Stimulated activated CD8-positive, alpha-beta memory T cell treated with anti-CD3 and anti-CD28 coated beads, Interleukin-4, amount 100 ng/mL, for 4 hours (primary cell): ENCODE measurements around the gene G0S2.

Source experiments
- DNase-seq, 2 donors: peaks; one replicate each; pipeline ENCODE4 v3.0.0-alpha.2; 2020; ENCODE audit warnings: low read depth in 2 of 2, low spot score in 1 of 2

G0S2 gene, protein sequence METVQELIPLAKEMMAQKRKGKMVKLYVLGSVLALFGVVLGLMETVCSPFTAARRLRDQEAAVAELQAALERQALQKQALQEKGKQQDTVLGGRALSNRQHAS

DNA sequence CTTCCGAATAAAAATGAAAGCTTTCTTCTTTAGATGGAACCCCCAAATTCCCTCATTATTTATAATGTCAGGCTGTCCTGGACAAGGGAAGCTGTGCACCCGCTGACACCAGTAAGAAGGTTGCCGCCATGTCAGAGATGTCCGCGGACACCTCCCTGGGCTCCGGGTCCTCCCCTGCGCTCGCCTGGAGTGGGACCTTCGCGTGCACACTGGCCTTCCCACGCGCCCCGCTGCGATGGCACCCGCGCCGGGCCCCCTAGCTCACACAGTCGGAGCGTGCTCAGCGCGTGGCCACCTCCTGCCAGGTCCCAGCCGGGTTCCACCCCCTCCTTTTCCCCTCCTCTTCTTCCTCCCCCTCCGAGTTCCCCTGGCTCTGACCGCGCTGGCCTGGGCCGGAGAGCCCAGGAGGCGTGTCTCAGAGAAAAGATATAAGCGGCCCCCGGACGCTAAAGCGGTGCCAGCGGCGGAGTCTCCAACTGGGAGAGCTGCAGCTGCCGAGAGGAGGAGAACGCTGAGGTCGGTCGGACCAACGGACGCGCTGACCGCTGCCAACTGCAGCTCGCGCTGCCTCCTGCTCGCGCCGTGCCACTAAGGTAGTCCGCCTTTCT is at the start of gene G0S2:
Gene G0S2 (plus strand): TSS at position 456 of the 608 bp plus-strand sequence. CDS start 273 bp downstream, outside the sequence.
- DNase-seq = no peak

DNA sequence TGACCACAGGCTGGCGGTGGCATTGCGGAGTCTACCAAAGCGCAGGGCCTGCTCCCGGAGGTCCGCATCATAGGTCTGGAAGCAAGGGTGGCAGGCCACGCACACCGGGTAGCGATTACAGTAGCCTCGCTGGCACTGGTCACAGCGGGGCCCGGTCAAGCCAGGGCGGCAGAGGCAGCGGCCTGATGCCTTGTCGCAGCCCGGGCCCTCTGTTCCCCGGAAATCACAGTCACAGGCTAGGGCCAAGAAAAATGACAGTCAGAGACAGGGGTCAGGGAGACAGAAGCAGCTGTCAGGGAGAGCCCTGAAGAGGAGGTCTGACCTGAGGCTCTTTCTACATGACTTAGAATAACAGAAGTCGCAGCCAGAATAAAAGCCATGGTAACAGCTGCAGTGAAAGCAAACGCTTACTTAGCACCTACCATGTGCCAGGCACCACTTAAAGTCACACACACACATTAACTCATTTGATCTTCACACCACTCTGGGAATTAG is 49.4 kb upstream of the G0S2 start:
- no peak for DNase-seq

DNA sequence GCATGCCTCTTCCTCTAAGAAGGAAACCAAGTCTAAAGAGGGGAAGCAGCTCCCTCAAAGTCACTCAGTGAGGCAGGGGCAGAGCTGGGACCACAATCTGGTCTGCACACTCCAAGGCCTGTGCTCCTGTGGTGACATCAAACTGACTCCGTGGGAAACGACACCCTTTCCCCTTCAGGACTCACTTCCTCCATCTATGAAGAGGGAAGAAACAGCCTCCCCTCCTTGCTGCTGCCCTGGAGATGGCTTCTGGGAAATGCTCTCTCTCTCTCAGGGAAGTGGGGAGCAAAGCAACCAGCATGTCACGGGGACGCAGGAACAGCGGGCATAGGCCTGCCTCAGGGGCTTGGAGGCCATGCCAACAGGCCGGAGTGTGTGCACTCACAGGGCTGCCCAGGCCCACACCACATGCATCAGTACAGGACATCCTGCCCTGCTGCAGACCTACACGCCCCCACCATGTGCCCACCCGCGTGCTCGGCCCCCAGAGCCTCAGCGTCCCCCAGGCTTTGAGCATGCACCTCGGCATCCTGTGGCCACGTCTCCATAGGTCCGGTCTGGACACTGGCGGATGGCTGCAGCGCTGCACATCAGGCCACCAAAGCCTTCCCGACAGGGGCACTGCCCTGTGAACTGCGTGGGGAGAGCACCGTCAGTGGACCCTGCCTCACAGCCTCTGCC is 48.7 kb upstream of the G0S2 start:
- DNase-seq = no peak

DNA sequence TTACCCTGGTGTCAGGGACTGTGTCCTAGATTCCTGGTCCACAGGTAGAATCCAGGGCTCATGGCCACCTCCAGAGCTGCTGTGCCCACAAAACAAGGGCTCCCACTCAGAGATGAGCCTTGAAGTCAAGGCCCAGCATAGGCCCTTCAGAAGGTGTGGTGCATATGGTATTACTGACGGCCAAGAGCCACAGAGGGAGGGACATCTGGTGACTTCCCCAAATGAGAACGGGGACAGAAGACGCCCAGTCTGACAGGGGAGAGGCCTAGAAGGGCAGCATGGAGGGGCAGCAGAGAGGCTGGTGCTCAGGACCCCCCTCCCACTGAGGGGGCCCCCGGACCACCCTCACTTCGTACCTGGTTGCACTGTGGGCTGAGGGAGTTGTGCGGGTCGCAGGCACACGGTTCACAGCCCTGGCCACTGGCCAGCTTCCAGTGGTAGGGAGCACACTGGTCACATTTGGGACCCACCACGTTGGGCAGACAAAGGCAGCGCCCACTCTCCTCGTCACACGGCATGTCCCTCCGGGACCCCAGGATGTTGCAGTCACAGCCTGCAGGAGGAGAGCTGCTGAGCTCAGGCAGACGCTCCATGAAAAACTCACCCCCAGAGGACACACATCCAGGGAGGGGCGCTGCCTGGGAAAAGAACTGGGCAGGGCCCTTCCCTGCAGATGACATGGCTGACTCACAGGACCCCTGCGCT is 48.0 kb upstream of the G0S2 start:
- DNase-seq = no peak

DNA sequence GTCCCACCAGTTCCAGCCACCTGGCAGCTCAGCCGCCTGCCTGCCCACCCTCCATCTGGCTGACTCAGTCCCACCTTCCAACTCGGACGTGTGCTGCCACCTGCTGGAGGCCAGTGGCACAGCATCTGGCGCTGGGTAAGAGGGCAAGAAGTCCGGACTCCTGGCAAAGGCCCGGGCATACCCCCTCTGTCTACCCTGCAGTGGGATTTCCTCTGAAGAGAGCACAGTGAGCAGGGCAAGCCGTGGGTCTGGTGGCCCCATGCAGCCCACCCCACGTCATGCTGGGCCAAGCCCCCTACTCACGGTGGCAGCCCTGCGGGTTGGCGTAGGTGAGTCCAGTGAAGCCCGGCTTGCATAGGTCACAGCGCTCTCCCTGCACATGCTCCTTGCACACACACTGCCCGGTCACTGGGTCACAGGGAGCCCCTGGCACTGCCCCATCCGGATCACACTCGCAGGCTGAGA is 47.4 kb upstream of the G0S2 start:
- DNase-seq = peak; percentile 38 to 60

DNA sequence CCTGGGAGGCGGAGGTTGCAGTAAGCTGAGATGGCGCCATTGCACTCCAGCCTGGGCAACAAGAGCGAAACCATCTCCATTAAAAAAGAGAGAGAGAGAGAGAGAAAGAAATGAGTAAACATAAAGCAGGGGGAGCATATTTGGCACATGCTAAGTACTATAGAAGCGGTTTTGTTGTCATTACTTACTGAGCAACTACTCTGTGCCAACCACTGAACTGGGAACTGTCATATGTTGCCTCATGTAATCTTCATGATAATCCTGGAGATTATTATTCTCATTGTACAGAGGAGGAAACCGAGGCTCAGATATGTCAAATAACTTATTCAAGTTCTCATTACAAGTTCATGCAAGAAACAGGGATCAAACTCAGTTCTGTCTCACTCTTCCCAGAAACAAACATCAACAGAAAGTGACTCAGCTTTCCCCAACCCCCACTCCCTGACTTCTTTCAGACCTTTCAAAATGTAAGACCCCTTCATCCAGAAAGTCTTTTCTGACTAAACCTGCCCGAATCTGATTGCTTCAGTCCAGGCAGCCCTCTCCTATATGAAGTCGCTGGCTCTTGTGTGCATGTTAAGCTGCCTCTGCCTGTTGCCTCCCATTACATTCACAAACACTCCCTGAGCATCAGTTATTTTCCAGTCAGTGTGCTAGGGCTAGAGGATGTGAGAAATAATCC is 46.5 kb upstream of the G0S2 start:
- DNase-seq = no peak

DNA sequence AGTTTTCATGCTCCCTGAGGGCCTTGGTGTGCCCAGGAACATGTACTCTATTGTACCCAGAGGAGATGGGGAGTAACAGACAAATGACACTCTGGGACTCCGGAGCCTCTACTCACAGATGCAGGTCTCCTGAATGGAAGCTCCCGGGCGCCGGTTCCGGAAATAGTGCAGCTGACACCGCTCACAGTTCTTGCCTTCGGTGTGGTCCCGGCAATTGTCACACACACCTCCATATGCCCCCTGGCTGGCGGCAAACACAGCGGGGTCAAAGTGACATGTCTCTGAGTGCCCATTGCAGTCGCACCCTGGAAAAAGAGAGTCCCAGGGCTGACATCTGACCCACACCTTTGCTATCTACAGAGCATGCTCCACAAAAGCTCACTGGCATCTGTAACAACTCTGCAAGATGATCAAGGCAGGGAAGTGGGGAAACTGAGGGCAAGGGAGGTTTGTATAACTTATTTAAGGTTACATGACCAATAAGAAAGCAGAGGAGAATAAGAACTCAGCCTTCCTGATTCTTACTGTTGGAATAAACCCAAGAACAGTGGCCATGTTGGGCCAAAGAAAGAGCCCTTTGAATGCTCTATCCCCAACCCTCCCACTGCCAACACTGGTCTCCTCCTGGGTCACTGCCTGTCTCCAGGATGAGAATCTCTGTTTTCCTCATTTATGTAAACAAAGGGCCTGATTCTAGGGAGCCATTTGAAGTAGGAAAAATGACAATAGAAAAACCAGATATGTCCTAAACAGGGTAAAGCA is 45.4 kb upstream of the G0S2 start:
- DNase-seq = no peak

DNA sequence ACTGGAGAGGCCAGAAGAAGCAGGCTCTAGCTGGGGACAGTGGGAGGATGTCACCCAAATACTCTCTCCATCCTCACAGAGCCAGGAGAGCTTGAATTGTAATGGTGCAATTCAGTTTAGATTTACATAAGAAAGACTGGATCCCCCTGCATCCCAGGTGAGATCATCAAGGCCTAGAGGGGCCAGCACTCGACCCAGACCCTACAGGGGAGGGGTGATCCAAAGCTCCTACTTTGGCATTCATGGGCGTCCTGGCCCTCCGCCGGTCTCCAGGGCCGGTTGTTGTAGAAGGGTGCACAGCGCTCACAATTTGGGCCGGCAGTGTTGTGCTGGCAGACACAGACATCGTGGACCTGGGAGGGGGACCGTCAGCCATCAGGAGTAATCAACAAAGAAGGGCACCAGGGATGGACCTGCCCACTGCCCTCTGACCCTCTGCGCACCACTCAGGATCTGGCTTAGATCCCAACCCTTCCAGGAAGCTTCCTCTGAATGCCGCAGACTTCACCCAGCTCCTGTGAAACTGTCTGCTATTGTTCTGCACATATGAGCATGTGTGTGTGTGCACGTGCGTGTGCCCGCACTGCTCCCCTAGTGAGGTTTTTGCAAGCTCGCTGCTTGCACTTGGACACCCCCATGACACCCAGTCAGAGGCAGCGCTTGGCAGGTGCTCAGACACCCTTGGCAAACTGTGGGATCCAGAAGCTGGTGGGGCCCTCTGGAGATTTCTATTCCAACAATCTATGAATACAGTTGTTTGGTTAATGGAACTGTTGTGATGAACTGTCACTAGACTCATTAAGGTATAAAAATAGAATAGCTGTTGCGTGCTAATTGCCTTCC is 44.6 kb upstream of the G0S2 start:
- no peak for DNase-seq

DNA sequence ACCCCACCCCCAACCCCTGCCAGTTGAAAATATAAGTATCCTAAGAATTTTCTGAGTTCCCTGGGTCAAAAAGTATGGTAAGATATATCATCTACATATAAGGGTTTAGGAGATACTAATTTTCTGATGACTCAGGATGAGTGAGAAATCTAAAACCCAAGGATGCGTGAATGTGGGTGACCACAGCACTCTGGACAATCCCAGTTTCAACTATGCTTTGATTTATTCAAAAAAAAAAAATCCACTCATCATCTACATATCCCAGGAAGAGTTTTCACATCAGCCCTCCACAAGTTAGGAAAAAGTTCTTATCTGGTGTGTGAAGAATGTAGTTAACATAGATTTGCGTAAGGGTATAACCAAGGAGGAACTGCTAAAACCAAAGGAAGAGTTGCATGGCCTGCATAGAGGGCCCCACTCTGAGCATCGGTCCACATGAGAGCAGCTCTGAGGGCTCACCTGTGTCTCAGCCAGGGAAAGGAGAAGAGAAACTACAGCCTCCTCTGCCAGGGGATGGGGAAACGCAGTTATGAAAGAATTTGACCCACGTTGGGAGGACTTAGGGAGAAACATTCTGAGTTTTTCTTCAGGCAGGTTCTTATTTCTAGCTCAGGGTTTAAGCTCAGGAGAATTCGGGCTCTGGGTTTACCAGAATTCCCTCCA is 41.7 kb upstream of the G0S2 start:
- DNase-seq = no peak

DNA sequence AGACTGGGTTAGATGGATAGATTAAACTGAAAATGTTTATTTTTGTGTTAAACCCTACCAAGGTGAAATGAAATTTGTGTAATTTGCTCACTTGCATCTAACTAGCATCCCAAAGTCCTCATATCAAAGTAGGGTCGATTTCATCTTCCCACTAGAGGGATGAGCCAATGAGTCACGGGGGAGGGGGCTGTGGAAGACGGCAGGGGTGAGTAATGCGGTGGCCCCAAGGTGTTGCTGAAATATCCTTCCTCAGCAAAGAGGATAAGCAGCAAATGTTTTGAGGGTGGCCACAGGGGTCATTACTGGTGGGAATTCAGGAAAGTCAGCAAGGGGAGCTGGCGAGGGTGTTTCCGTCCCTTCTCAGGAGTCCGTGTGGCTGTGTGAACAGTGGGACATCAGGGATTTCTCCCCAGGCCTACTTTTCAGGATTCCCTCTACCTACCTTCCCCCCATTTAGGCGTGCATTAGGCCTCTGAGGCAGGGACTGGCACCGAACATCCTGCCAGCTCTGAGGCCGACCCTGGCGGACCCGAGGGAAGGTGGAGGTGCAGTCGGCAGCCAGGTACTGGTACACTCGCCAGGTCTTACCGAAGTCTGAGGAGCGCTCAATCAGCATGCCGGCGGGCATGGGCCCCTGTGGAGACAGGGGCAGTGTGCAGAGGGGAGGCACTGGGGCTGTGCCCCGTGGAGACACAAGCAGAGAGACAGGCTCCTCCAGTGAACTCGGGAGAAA is 41.0 kb upstream of the G0S2 start:
- DNase-seq = no peak

DNA sequence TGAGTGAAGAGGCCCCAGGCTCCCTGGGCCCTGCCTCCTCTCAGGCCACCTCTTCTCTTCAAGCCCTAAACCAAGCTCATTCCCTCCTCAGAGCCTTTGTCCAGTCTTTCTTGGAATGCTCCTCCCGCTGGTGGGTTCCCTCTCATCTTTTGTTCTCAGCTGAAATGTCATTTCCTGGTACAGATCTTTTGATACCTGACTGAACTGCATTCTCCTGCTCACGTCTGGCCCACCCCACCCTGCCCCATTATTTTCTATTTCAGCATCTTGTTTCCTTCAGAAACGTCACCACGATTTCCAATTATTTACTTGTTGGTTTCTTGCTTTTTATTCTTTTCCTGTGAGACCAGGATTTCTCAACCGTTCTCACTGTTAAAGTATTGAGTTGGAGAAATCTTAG is 39.4 kb upstream of the G0S2 start:
- DNase-seq = no peak

DNA sequence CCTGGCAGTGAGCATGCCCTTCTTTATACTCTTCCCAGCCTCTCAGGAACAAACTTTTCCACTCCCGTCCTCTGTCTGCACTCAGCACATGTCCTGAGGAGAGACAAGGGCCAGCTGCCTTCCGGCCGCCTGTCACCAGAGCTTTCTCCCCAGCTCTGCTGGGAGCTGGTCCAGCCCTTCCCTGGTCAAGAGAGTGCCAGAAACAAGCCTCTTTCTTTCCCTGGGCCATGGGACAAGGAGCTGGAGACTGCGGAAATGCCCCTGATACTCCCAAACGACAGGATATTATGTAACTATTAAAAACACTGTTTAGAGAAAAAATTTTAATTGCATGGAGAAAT is 33.4 kb upstream of the G0S2 start:
- DNase-seq = no peak

DNA sequence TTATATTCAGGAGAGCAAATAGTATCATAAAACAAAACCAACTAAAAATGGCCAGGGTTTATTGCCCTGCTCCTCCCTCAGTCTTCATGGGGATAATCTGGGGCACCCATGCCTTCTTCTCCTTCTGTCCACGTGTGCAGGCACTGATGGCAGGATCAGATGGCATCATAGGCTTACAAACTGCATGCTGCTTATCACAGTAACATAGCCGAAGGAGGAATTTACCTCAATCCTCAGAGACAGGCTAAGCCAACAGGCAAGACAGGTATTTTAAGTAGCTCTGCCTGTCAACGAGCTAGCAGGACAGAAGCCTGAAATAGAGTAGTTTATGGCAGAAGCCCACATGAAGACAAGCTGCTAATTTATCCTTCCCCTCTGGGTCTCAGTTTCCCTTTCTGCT is 32.4 kb upstream of the G0S2 start:
- no peak for DNase-seq

DNA sequence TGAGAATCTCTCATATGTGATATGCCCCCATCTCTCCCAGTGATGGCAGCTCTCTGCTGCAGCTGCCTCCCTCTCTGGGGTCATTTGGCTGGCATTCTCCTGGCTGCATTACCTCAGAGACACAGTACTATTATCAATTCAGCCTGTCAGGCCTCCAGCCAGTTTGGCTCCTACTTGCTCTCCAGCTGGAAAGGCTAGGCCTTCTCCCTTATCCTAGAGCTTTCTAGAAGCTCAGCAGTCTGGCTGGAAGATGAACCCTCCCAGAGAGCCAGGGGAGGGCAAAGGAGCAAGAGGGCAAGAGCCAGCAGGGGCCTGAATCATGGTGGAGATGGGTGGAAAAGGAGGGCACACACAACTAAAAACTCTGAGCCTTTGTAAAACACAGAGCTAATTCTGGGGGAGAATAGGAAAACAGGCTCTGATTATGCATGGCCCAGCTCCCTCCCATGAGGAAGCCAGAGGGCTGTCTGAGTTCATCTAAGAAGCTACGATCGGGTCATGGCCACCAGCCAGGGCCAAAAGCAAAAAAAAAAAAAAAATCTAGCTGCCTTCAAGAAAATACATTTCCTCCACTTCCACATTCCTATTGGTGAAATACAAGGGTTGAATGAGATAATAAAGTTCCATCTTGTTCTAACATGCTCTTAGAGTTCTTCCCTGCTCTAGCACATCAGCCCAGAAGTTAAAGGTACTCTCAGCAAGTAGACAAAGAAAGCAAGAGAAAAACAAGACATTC is 31.8 kb upstream of the G0S2 start:
- no peak for DNase-seq

DNA sequence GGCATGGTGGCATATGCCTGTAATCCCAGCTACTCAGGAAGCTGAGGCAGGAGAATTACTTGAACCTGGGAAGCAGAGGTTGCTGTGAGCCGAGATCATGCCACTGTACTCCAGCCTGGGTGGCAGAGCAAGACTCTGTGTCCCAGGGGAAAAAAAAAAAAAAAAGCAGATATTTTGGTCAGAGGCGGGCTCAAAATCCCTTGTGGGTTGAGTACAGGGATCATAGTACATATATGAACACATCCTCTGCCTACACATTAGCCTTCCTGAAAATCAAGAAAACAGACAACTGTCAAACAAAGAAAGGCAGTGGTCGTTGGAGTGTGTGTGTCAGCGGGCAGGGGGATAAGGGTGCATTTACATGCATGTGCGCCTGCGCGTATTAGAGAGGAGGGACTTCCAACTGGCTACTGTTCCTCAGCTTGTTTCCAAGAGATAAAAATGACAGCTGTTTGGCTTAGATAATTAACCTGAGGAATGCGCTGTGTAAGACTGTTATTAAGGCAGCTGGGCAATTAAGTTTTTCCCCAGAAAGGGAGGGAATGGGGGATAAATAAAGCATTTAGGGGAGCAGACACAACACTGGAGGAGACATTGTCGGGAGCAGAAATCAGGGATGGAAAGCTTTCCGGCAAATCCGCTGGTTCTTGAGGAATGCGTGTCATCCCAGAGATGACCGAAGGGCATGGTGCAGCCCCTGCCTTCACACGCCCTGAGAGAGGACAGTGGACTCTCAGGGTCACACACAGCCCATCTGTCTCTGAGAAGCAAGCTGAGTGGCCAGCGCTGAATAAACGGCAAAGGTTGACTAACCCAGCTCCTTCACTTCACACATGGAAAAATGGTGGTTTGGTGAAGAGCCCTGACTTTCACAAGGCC is 29.4 kb upstream of the G0S2 start:
- DNase-seq = no peak

DNA sequence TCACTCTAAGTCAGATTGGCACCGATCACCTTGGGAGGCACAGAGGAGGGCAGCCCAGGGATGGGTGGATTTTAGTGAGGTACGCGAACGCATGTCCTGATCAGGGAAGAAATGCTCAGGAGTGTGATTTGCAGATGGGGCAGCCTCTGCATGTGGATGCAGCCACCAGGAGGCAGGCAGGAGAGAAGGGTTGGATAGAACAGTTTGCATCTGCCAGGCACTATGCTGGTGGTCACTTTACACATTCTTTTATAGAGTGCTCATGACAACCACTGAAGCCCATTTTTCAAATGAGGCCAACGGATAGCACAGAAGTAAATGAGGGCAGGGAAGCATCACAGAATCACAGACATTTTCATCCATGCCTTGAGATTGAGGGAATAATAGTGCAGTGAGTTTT is 28.7 kb upstream of the G0S2 start:
- DNase-seq = no peak

DNA sequence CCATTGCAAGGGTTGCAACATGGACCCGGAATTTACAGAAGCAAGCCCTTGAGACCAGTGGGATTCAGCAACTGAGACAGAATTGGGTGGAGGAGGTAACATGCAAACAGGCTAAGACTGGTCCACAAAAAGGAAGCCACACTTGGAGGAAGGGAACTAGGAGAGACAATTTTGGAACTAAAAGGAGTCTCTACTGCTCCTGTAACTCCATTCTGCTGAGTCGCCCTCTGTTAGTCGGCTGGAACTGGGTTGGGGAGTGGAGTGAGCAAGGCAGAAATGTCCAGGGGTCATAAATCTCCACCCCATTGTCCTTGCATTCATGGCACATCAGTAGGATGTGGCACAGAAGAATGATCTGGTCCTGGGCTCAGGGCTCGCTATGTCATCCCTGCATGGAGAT is 28.1 kb upstream of the G0S2 start:
- DNase-seq = no peak
